Activated naive CD4-positive, alpha-beta T cell treated with anti-CD3 and anti-CD28 coated beads, Interleukin-2, amount 50 U/mL, for 24 hours (primary cell): Measurements from ENCODE around the gene NBL1.

ENCODE experiments used
- H3K27ac Mint-ChIP-seq: one replicate; pipeline ENCODE4 v1.8.0; 2021; ENCODE audit warnings: mild to moderate bottlenecking, mixed read lengths
- H3K27me3 Mint-ChIP-seq: one replicate; pipeline ENCODE4 v1.8.0; 2021; ENCODE audit warnings: mixed read lengths
- H3K36me3 Mint-ChIP-seq: one replicate; pipeline ENCODE4 v1.8.0; 2021; ENCODE audit warnings: mixed read lengths
- H3K4me1 Mint-ChIP-seq: one replicate; pipeline ENCODE4 v1.8.0; 2021; ENCODE audit warnings: mixed read lengths
- H3K4me3 Mint-ChIP-seq: one replicate; pipeline ENCODE4 v1.8.0; 2021; ENCODE audit warnings: mild to moderate bottlenecking, mixed read lengths
- H3K9me3 Mint-ChIP-seq: one replicate; pipeline ENCODE4 v1.8.0; 2021; ENCODE audit warnings: mixed read lengths

The NBL1 gene

DNA sequence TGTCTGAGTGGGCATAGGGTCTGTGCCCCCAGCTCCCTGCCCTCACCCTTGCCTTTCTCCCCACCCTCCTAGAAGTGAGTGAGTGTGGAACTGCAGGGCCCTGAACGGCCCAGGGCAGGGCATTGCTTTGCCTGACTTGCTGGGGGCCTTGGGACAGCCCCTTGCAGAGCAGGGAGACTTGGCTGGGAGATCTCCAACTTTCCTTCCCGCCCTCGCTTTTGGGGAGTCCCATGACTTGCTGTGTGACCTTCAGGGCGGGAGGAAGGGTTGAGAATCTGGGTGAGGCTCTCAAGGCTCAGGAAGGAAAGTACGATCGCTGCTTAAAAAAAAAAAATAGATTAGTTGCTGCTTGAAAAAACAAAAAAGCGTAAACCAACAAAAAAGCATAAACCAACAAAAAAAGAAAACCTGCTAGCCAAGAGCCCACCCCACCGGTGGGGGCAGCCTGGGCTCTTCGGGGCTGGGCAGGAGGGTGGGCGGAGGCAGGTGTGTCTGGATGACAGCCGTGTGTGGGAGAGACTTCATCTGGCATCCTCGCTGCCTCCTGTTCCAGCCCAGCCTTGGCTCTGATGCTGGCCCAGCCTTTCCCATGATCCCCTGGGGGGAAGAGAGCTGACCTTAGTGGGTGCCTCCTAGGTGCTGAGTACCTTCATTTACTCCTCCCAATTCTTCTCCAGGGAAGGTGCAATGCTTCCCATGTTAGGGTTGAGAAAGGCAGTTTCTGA is 6.5 kb downstream of the NBL1 start:
- no peaks in the 10 kb centered on the region for H3K36me3 Mint-ChIP-seq
- H3K27ac Mint-ChIP-seq = no peak overlapping the region
- no peaks in the 10 kb centered on the region for H3K27me3 Mint-ChIP-seq
- H3K4me3 Mint-ChIP-seq = no peak overlapping the region
- peaks cover 28% of the 10 kb centered on the region for H3K4me1 Mint-ChIP-seq
- no peaks in the 10 kb centered on the region for H3K9me3 Mint-ChIP-seq

DNA sequence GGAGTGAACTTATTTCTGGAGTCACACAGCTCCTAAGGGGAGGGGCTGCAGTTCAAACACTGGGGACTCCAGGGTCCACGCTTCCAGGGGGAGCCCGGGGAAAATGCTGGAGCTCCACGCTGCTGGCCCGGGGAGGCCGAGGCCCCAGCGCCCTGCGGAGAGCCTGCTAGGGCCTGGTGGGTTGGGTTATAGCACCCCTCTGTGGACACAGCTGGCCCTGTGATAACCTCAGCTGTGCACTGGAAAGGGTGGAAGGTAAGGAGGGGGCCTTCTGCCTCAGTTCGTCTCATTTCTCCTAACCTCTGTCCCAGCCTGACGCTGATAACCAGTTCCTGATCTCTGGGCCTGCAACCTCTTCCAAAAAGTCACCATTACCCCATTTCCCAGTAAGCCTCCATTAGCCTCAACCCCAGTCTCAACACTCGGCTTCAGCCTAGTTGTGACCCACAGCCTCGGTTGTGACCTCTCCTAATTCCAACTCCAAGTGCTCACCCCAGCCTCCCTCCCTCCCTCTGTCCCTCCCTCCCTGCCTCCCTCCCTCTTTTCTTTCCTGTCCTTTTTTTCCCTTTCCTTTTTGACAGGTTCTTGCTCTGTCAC is 7.1 kb downstream of the NBL1 start:
- H3K27me3 Mint-ChIP-seq = no peaks in the 10 kb centered on the region
- no peak overlapping the region for H3K4me3 Mint-ChIP-seq
- no peaks in the 10 kb centered on the region for H3K9me3 Mint-ChIP-seq
- peaks cover 23% of the 10 kb centered on the region for H3K4me1 Mint-ChIP-seq
- no peaks in the 10 kb centered on the region for H3K36me3 Mint-ChIP-seq
- H3K27ac Mint-ChIP-seq = no peak overlapping the region

DNA sequence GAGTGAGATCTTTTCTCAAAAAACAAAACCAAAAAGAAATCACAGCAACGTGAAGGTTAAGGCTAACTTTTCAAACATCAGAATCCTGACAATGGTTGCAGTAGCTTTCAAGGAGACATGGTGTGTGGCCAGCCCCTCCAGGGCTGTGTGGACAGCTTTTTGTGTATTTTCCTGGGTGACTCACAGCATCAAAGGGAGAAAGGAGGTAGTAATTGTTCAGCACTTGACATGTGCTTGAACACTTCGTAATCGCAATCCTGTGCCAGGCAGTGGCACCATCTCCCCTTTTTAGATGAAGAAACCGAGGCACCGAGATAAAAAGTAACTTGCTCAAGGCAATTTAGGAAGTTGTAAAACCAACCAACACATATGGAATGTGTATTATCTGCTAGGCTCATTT is 10.3 kb downstream of the NBL1 start:
- no peak overlapping the region for H3K4me3 Mint-ChIP-seq
- H3K27ac Mint-ChIP-seq = no peak overlapping the region
- H3K4me1 Mint-ChIP-seq = peaks cover 10% of the 10 kb centered on the region
- no peaks in the 10 kb centered on the region for H3K9me3 Mint-ChIP-seq
- no peaks in the 10 kb centered on the region for H3K36me3 Mint-ChIP-seq
- no peaks in the 10 kb centered on the region for H3K27me3 Mint-ChIP-seq

DNA sequence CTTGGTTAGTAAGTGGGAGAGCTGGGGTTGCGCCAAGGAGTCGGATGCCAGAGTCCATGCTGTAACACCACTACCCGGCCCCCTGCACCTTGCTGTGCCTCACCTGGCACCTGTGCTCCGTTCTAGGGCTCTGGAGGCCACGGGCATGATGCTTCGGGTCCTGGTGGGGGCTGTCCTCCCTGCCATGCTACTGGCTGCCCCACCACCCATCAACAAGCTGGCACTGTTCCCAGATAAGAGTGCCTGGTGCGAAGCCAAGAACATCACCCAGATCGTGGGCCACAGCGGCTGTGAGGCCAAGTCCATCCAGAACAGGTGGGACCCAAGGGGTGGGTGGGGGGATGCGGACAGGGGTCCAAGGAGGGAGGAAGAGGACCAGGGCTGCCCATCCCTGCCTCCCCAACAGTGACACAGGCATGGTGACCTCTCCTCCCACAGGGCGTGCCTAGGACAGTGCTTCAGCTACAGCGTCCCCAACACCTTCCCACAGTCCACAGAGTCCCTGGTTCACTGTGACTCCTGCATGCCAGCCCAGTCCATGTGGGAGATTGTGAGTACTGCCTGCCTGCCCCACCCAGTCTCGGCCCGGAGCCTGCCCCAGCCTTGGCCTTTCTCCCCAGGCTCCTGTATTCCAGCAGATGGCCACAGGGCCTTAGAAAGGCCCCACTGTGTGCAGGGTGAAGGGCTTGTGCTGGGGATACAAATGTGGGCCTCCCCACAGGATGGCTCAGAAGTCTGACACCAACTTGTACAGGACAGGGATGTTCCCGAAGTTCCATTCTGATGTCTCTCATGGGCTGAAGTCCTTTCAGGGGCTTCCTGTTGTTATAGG is 11.0 kb downstream of the NBL1 start:
- no peaks in the 10 kb centered on the region for H3K27me3 Mint-ChIP-seq
- no peak overlapping the region for H3K27ac Mint-ChIP-seq
- H3K9me3 Mint-ChIP-seq = no peaks in the 10 kb centered on the region
- H3K4me3 Mint-ChIP-seq = no peak overlapping the region
- H3K36me3 Mint-ChIP-seq = no peaks in the 10 kb centered on the region
- peaks cover 15% of the 10 kb centered on the region for H3K4me1 Mint-ChIP-seq

DNA sequence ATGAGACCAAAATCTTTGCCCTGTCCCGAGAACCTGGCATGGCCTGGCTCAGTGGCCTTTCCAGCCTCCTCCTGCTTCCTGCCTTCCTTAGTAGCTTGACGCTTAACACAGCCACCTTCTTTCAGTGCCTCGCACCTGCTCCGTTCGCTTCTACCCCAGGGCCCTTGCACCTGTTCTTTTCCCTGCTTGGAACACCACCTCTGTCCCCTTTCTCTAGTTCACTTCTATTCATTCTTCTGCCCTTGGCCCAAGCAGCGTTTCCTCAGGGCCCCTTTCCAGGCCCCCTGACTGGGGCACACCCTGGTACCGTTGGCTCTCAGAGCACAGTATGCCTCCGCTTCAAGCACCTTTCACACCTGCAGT is 11.6 kb downstream of the NBL1 start:
- H3K4me3 Mint-ChIP-seq = no peak overlapping the region
- no peaks in the 10 kb centered on the region for H3K36me3 Mint-ChIP-seq
- peaks cover 15% of the 10 kb centered on the region for H3K4me1 Mint-ChIP-seq
- no peaks in the 10 kb centered on the region for H3K27me3 Mint-ChIP-seq
- H3K27ac Mint-ChIP-seq = no peak overlapping the region
- H3K9me3 Mint-ChIP-seq = no peaks in the 10 kb centered on the region

DNA sequence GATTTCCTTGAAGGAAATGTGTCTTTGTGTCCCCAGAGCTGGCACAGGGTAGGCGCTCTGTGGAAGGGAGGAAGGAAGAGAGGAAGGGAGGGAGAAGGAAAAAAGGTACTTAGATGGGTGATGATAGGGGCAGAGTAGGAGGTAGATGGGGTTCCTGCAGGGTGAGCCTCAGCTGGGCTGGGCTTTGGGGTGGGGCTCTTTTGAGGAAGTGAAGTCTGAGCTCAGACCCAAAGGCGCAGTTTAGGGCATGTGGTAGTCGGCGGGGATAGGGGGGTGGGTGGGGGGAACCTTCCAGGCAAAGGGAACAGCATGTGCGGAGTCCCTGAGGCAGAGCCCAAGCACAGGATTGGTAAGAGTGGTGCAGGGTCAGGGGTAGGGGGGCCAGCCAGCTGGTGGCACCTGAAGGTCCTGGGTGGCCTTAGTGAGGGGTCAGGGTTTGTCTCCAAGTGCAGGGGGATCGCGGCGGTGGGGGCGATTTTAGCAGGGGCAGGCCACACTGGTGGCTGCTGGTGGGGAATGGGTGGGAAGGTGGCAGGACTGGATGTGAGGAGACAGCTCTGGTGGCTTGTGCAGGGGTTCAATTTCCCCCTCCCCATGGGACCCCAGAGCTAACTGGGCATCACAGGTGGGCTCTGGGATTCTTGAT is 12.1 kb downstream of the NBL1 start:
- H3K4me1 Mint-ChIP-seq = peaks cover 13% of the 10 kb centered on the region
- H3K27ac Mint-ChIP-seq = no peak overlapping the region
- H3K4me3 Mint-ChIP-seq = no peak overlapping the region
- no peaks in the 10 kb centered on the region for H3K9me3 Mint-ChIP-seq
- H3K36me3 Mint-ChIP-seq = no peaks in the 10 kb centered on the region
- H3K27me3 Mint-ChIP-seq = no peaks in the 10 kb centered on the region

DNA sequence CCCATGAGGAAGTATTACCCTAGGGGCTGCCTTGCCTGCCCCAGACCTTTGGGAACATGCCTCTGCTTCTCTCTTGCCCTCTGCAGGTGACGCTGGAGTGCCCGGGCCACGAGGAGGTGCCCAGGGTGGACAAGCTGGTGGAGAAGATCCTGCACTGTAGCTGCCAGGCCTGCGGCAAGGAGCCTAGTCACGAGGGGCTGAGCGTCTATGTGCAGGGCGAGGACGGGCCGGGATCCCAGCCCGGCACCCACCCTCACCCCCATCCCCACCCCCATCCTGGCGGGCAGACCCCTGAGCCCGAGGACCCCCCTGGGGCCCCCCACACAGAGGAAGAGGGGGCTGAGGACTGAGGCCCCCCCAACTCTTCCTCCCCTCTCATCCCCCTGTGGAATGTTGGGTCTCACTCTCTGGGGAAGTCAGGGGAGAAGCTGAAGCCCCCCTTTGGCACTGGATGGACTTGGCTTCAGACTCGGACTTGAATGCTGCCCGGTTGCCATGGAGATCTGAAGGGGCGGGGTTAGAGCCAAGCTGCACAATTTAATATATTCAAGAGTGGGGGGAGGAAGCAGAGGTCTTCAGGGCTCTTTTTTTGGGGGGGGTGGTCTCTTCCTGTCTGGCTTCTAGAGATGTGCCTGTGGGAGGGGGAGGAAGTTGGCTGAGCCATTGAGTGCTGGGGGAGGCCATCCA is 12.8 kb downstream of the NBL1 start:
- no peaks in the 10 kb centered on the region for H3K9me3 Mint-ChIP-seq
- H3K4me3 Mint-ChIP-seq = no peak overlapping the region
- H3K36me3 Mint-ChIP-seq = no peaks in the 10 kb centered on the region
- no peak overlapping the region for H3K27ac Mint-ChIP-seq
- H3K27me3 Mint-ChIP-seq = no peaks in the 10 kb centered on the region
- peaks cover 16% of the 10 kb centered on the region for H3K4me1 Mint-ChIP-seq

DNA sequence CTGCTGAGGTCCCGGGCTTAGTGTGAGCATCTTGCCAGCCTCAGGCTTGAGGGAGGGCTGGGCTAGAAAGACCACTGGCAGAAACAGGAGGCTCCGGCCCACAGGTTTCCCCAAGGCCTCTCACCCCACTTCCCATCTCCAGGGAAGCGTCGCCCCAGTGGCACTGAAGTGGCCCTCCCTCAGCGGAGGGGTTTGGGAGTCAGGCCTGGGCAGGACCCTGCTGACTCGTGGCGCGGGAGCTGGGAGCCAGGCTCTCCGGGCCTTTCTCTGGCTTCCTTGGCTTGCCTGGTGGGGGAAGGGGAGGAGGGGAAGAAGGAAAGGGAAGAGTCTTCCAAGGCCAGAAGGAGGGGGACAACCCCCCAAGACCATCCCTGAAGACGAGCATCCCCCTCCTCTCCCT is 13.4 kb downstream of the NBL1 start:
- Mint-ChIP-seq H3K4me3 (no peak overlapping the region), H3K27ac (no peak overlapping the region), H3K36me3 (no peaks in the 10 kb centered on the region), H3K4me1 (peaks cover 18% of the 10 kb centered on the region), H3K27me3 (no peaks in the 10 kb centered on the region), H3K9me3 (no peaks in the 10 kb centered on the region)

DNA sequence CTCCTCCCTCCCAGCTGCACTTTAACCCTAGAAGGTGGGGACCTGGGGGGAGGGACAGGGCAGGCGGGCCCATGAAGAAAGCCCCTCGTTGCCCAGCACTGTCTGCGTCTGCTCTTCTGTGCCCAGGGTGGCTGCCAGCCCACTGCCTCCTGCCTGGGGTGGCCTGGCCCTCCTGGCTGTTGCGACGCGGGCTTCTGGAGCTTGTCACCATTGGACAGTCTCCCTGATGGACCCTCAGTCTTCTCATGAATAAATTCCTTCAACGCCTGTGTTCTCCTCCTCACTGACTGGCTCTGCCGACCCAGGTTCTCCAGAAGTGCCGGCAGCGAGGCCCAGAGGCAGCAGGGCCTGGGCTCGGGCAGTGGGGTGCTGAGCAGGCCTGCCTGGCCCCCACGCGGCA is 14.1 kb downstream of the NBL1 start:
- Mint-ChIP-seq H3K9me3 (no peaks in the 10 kb centered on the region), H3K4me3 (no peak overlapping the region), H3K36me3 (no peaks in the 10 kb centered on the region), H3K27me3 (no peaks in the 10 kb centered on the region), H3K27ac (no peak overlapping the region), H3K4me1 (peaks cover 20% of the 10 kb centered on the region)

DNA sequence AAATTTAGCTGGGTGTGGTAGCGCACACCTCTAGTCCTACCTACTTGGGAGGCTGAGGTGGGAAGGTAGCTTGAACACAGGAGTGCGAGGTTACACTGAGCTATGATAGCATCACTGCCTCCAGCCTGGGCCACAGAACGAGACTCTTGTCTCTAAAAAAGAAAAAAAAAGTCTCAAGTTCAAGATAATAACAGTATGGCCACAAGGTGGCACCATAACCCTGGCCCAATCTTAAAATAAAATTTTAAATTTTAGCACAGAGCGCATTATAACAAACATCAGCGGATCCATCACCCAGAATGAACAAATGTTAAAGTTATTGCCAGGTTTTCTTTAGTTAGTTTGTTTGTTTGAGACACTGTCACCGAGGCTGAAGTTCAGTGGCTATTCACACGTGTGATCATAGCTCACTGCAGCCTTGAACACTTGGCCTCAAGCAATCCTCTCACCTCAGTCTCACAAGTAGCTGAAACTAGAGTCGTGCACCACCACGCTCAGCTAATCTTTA is 17.7 kb downstream of the NBL1 start:
- Mint-ChIP-seq H3K9me3 (no peaks in the 10 kb centered on the region), H3K4me3 (no peak overlapping the region), H3K4me1 (peaks cover 35% of the 10 kb centered on the region), H3K27ac (no peak overlapping the region), H3K27me3 (no peaks in the 10 kb centered on the region), H3K36me3 (no peaks in the 10 kb centered on the region)

DNA sequence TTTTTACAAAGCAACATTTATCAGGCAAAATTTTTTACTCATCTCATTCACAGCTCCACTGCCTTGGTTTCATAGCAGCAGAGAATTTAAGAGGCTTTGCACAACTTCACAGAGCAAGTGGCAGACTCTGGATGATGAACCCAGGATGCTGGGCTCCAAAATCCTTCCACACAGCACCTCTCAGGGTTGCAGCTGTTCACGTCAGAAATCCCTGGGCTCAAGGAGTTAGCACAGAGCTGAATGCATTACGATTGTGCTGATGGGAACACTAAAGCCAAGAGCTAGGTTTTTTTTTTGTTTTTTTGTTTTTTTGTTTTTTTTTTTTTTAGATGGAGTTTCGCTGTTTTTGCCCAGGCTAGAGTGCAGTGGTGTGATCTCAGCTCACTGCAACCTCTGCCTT is 18.2 kb downstream of the NBL1 start:
- Mint-ChIP-seq H3K4me3 (no peak overlapping the region), H3K4me1 (peaks cover 40% of the 10 kb centered on the region), H3K36me3 (no peaks in the 10 kb centered on the region), H3K9me3 (no peaks in the 10 kb centered on the region), H3K27me3 (no peaks in the 10 kb centered on the region), H3K27ac (no peak overlapping the region)

DNA sequence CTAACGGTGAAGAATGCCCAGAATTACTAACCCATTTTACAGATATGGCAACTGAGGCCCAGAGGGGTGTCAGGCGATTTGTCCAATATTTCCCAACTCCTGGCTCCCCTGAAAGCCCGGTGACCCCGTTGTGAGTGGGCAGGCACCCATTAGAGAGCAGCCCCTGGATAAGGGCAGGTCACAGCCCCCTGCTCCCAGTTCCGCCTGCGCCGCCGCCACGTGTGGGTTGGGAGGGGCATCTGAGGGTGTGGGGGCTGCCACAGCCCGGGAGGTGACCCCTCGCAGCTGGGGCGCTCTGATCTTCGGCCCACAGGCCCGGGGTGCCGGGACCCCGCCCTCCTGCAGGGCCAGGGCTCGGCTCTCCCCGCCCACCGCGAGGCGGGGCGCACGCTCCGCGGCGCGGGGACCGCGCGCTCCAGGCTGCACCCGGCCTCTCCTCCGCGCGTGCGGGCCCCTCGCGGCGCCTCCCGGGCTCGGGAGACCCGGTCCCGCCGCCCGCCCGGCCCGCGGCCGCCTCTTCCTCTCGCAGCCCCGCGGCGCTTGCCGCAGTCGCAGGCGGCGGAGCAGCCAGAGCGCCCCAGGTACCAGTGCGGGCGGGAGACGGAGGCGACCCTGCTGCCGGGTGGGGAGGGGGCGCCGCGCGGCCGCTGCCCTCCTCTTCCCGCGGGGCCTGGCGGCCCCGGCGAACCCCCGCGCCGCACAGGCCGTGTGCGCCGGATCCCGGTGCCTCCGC is 20.5 kb downstream of the NBL1 start, which contains the start of gene HTR6:
TSS of gene HTR6 (plus strand) at position 423 of the 733 bp plus-strand sequence. CDS start 879 bp downstream, outside the sequence.
- no peak within 1 kb of the TSS for H3K27ac Mint-ChIP-seq
- no peaks in the 10 kb centered on the region for H3K36me3 Mint-ChIP-seq
- H3K27me3 Mint-ChIP-seq = no peaks in the 10 kb centered on the region
- H3K4me3 Mint-ChIP-seq = peak within 1 kb of the TSS; percentile 79
- no peaks in the 10 kb centered on the region for H3K9me3 Mint-ChIP-seq
- H3K4me1 Mint-ChIP-seq = peaks cover 42% of the 10 kb centered on the region

DNA sequence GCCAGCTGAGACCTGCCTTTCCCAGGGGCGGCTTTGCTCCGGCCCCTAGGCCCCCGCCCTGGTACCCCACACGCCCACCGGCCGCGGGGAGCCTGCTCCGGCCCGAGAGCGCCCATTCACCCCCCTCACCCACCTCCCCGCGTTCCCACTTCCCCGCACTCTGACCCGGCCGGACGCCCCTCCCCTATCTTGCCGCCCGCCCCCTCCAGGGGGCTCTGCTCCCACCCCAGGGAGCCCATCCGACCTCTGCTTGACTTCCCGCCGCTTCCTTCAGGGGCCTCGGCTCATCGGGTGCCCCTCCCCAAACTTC is 21.0 kb downstream of the NBL1 start:
- Mint-ChIP-seq H3K4me3 (peak overlapping the region; percentile 79), H3K27me3 (no peaks in the 10 kb centered on the region), H3K4me1 (peaks cover 45% of the 10 kb centered on the region), H3K27ac (no peak overlapping the region), H3K9me3 (no peaks in the 10 kb centered on the region), H3K36me3 (no peaks in the 10 kb centered on the region)

DNA sequence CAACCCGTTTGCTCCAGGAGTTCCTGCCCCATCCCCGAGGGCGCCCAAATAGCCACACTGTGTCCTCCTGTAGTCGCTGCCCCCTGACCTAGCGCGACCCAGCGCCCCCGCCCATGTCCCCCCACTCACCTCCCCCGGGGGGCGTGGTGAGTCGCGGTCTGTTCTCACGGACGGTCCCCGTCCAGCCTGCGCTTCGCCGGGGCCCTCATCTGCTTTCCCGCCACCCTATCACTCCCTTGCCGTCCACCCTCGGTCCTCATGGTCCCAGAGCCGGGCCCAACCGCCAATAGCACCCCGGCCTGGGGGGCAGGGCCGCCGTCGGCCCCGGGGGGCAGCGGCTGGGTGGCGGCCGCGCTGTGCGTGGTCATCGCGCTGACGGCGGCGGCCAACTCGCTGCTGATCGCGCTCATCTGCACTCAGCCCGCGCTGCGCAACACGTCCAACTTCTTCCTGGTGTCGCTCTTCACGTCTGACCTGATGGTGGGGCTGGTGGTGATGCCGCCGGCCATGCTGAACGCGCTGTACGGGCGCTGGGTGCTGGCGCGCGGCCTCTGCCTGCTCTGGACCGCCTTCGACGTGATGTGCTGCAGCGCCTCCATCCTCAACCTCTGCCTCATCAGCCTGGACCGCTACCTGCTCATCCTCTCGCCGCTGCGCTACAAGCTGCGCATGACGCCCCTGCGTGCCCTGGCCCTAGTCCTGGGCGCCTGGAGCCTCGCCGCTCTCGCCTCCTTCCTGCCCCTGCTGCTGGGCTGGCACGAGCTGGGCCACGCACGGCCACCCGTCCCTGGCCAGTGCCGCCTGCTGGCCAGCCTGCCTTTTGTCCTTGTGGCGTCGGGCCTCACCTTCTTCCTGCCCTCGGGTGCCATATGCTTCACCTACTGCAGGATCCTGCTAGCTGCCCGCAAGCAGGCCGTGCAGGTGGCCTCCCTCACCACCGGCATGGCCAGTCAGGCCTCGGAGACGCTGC is 21.7 kb downstream of the NBL1 start:
- Mint-ChIP-seq H3K36me3 (no peaks in the 10 kb centered on the region), H3K9me3 (no peaks in the 10 kb centered on the region), H3K4me3 (peak overlapping the region; percentile 79), H3K27me3 (no peaks in the 10 kb centered on the region), H3K27ac (no peak overlapping the region), H3K4me1 (peaks cover 45% of the 10 kb centered on the region)
